Measurements from ENCODE around the gene SOX4.
"Not testable (repeated sequence)": the region's sequence is repeated elsewhere in the genome, so short reads cannot be mapped to it uniquely, and the experiment has no call there.

Gene SOX4

DNA sequence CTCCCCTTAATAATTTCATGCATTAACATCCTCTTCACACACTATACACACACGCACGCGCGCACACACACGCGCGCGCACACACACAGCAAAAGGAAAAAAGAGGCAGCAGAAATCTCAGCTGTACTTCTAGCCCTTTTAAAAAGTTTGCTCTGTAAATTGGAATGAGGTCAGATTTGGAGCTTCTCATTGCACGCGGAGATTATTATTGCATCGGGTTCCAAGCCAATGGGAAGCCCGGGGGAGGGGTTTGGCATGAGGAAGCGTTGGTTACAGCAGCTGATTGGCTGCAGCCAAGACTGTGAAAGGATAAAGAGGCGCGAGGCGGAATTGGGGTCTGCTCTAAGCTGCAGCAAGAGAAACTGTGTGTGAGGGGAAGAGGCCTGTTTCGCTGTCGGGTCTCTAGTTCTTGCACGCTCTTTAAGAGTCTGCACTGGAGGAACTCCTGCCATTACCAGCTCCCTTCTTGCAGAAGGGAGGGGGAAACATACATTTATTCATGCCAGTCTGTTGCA, at the start of gene SOX4:
Gene SOX4, plus strand, starts transcription at position 340 of the 515 bp plus-strand sequence. CDS start 784 bp downstream, outside the sequence.
- DNase-seq: peak; percentile 97

DNA sequence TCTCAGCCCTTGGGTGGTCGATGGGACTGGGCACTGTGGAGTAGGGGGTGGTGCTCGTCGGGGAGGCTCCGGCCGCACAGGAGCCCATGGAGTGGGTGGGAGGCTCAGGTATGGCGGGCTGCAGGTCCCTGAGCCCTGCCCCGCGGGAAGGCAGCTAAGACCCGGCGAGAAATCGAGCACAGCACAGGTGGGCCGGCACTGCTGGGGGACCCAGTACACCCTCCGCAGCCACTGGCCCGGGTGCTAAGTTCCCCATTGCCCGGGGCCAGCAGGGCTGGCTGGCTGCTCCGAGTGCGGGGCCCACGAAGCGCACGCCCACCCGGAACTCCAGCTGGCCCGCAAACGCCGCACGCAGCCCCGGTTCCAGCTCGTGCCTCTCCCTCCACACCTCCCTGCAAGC, 41.3 kb upstream of the SOX4 start:
- not testable (repeated sequence) for DNase-seq

DNA sequence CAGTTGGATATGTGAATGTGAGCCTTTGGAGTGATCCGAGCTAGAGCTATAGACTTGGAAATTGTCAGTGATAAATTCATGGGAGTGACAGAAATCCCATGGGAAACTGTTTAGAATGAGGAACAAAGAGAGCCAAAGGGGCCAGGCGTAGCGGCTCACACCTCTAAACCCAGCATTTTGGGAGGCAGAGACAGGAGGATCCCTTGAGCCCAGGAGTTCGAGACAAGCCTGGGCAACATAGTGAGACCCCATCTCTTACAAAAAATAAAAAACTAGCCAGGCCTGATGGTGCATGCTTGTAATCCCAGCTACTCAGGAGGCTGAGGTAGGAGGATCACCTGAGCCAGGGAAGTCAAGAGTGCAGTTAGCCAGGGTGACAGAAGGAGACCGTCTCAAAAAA, 39.3 kb upstream of the SOX4 start:
- DNase-seq: no peak

DNA sequence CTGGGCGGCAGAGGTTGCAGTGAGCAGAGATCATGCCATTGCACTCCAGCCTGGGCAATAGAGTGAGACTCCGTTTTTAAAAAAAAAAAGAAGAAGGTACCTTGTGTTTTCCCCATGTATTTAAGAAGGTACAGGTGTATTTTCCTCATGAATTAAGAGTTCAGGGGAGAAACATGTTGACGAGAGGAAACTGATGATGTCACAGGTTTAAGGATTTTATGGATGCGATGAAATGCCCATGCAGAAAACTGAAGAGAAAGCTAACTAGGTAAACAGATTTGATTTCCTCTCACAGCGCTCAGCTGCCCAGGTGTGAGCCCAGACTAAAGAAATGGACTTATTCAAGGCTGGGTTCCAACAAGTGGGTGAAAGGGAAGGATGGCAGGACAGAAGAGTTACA, 38.4 kb upstream of the SOX4 start:
- no peak for DNase-seq

DNA sequence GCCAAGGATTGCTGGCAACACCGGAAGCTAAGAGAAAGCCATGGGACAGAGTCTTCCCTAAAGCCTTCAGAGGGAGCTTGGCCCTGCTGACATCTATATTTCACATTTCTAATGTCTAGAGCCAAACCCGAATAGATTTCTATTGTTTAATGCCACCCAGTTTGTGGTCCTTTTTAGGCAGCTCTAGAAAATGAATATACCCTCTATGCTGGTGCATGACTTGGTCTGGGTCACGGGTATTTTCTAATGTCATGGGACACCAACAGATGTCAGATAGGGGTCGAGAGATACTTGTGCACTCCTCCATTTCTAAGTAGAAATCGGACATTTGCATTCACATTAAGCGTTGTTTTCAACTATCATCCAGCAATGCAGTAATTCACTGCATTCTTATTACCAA, 37.0 kb upstream of the SOX4 start:
- DNase-seq: no peak

DNA sequence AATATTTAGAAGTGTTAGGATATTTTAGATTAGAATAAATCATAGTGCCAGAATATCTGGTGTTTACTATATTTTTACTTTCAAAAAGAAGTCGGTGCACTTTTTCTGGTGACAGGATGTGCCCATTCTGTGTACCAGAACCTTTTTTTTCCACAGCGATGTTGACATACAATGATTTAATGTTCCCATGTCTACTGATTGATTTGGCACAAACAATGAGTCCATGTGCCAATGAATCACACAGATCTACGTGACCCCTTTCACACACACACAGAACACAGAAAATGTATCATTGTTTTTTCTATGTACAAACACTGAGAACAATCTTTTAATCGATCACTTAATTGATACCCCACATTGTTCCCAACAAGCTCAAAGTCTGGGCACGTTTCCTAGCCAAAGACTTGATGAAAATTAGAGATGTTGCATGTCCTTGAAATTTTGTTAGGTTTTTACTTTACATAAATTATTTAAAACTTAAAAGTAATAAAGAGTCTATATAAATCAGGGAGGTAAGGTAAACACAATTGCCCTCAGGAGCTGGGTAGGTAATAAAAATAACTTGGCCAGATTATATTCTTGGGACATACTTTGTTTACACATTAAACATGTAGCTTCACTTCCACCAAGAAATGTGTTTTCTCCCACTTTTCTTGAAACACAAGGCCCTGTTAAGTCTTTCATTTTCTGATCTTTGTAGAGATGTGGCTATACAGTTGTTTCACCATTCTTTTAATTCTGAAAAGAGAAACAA, 36.4 kb upstream of the SOX4 start:
- no peak for DNase-seq

DNA sequence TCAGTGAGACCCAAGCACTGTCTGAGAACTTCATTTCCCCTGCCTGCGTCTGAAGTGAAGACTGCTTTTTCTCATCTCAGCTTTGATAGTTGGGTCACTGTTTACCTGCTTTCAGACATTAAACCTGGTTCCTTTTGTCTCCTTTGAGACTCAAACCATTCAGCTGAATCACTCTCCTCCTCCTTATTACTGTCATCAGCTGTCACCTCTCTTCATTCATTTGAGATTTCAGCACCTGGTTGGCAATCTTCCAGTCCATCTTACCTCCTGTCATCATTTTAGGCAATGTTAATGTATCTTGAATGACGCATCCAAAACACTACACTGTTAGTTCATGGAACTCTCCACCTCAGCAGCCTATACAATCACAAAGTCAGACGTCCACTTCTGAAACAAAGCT, 34.3 kb upstream of the SOX4 start:
- DNase-seq: no peak

DNA sequence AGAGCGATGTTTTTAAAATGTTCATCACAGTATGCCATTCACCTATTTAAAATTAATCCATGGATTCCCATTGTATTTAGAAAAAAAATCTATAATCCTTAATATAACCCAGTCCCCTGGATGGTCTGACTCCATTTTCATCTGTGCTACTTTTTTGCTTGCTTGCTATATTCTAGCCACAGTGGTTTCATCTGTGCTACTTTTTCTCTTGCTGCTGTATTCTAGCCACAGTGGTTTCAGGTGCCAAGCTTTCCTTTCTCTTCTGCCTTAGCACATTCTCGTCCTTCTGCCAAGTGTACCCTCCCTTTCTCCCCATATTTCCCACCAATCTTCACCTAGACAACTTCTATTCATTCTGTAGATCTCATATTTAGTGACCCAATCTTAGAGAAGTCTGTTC, 33.3 kb upstream of the SOX4 start:
- no peak for DNase-seq

DNA sequence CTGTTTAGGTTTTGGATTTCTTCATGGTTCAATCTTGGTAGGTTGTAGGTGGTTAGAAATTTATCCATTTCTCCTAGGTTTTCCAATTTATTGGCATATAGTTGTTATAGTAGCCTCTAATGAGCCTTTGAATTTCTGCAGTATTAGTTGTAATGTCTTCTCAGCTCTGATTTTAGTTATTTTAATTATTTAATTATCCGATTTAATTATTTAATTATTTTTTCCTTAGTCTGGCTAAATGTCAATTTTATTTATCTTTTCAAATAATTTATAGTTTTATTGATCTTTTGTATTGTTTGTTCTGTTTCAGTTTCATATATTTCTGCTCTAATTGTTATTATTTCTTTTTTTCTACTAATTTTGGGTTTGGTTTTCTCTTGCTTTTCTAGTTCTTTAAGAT, 28.1 kb upstream of the SOX4 start:
- DNase-seq: no peak

DNA sequence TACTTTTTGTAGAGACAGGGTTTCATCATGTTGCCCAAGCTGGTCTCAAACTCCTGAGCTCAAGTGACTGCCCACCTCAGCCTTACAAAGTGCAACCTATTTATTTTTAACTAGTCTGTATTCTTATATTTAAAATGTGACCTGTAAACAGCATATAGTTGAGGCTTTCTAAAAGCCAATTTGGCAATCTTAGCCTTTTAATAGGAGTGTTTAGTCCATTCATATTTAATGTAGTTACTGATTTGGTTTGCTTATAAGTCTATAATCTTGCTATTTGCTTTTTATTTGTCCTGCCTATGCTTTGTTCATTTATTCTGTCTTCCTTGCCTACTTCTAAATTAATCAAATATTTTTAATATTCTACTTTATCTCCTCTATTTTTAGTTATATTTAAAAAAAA, 15.0 kb upstream of the SOX4 start:
- no peak for DNase-seq

DNA sequence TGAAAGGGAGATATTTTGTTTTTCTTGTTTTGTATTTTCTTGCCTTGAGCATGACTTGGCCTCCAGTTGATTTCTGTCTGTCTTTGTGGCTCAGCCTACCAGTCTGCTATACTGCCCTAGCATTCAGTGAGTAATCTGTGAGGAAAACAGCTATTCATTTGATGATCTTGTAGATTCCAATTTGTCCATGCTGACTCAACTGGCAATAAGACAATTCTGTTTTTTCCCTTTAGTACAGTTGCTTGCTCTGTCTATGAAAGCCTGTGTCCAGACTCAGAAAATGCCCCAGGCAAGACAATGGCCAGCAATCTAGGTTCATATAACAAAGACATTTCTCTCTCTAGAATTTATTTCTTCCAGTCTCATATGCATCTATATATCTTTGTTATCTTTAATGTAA, 10.9 kb upstream of the SOX4 start:
- no peak for DNase-seq

DNA sequence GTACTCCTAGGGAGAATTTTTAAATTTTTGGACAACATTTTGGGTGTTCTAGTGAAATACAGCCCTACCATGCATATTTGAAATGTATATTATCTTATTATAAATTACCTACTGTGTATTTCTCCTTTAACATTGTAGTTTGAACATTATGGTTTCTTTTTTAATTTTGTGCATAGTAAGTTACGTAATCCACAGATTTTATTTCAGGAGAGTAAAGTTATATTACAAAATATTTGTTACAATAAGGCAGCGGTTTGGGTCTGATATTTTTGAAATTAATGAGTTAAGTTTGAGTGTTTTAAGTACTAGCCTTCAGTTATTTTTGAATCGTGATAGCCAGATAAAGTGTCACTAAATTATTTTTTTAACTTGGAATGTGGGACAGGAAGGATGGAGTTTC, 7.3 kb upstream of the SOX4 start:
- no peak for DNase-seq

DNA sequence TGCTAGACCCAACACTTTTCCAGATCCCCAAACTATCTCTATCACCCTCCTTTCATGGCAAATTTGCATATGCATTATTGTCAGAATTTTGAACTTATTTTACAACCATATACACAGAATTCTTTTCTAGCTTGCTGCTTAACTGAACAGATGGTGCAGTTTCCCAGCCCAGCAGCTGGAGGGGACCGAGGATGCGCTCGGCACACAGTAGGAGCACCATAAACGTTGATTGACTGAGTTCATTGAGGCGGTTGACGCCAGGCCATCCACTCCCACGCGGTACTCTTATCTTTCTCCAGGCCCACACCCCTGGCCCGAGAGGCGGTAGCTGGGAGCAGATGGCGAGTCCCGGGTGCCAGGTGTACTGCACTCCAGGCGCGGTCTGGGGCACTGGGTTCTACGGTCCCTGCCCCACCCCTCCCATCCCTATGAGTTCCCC, 6.8 kb upstream of the SOX4 start:
- DNase-seq: no peak

DNA sequence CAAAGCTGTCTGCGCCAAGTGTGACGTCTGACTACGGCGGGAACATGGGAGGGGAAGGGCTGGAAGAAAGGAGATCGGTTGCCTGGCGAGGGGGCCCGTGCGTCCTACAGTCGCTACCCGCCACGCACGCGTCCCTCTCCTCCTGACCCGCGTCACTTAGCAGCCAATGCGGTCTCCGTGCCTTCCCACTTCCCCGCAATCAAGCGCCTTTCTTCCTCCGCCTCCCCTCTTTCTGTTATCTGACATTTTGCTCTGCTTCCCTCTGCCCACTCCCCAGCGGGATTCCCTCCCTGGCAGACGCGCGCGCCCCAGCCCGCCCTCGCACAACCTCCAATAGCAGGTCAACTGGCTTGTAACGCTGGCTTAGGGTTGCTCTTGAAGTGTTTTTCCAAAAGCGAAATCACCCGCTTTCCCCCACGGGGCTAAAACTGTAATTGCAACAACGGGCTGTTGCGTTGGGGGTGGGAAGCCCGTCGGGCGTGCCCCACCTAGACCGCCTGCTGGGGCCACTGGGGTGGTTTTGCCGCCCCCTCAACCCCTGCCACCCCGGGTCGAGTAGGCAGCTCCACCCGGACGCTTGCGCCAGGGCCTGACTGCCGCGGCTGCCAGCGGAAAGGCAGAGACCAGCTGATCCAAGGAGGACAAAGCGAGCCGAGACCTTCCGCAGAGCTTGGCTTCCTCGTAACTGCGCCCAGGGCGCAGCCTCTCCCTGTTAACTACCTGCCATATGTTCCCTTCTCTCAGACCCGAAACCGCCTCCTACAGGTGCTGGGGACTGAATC, 6.2 kb upstream of the SOX4 start:
- peak; percentile 85 for DNase-seq

DNA sequence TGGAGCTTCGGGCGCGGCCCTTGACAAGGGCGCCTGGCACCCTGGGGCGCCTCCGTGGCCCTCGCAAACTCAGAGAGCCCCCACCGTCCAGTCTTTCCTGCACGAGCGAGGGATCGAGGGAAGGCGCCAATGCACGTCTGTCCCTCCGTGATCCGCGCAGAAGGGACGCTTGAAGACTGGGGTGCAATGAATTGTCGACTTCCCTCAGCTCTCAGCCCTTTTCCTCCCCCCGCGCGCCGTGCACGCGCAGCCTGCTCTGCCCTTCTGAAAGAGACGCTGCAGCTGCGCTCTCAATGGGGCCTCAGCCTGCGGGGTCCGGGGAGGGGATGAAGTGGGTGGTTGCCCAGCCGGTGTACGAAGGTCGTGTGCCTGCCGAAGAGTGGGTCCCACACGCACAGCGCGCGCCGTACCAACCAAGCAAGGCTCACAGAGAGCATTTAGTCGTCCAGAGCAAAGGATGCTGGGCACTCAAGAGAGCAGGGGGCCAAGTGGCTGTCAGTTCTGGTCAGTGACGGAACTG, 5.5 kb upstream of the SOX4 start:
- peak; percentile 86 for DNase-seq

DNA sequence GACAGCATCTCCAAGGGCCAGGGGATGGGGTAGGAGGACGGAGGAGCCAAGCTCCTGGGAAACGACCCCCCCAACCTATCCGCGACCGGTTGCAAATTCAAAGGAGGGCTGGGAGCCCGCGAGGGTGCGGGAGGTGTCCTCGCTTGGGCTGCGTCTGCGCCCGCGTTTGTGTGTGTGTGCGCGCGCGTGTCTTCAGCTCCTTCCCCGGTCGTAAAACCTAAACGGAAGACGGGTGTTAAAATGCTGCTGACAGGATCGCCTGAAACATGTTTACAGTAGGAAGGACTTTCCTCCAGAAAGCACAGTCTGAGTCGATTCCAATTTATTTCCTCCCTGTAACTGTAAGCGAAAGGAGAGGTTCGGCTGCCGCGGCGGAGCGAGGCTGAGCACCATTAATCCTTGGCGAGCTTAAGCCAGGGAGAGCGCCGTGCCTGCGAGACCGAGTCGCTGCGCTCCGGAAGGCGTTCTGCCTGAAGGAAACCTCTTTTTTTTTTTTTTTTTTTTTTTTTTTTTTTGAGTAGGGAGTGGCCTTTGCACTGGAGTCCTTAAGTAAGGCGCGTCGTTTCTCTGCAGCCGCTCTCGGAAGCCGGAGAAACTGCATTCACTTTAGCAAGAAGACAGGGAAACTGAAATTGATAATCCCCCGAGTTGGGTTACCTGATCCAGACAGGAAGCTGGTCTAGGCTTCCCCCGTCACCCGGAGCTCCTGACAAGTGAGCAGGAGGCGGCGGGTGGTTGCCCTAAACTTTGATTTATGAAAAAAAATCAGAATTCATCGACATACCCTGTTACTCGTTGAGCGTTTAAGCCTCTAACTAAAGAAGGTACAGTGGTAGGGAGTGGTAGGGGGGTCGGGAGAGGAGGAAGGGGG, 4.8 kb upstream of the SOX4 start:
- peak; percentile 87 for DNase-seq

DNA sequence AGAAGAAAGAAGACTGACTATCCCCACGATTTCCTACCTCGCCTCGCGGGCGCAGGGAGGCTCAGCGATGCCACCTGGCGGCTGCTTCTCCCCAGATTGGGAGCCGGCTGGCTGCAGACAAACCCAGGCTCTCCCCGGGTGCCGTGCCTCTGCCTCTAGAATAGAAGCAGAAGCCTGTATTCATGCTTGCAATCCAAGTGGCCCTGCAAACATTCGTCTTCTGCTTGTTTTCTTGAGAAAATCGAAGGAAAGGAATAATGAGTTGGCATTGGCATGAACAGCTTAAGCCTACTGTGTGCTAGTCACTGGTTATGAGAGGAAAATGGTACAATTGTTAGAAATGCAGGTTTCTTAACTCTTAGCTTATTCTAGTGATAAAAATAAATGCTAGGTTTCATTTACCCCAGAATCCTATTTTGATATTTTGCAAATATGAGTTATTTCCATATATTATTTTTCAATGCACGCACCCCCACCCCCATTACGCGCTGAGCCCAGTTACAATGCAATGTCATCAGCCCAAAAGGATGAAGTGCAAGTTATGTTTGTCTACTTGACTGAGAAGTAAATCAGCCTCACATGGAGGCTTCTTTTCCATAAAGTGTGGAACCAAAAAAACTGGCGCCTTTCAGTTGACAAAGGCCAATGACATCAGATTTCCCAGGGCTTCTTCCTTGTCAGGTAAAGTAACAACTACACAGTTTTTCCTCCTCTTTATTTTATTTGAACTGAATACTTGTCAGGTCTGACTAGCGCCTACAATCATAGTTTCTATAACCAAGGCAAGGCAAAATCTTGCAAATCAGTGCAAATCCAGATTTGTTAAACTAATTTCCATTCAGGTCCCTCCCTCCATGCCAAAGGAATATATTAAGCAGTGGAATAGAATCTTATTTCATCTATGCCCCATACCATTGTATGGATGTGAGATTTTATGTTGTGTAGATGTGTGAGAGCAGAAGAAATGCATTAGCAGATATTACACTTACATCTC, 3.9 kb upstream of the SOX4 start:
- DNase-seq: peak; percentile 87

DNA sequence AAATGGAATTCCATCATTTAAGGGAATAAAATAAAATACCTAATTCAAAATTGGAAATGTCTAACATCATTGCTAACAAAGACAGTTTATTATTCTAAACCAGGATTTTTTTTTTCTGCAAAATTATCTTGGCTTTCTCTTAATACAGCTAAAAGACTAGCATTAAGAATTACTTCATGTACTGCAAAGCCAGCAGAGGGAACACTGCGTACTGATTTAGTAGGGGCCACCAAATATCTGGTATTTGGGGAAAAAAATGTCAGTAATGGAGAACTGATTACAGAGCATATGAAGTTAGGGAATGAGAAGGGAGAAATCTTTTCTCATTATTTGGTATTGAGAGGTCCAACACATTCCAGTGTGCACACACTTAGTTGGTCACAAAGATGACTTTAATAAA, 3.2 kb upstream of the SOX4 start:
- no peak for DNase-seq

DNA sequence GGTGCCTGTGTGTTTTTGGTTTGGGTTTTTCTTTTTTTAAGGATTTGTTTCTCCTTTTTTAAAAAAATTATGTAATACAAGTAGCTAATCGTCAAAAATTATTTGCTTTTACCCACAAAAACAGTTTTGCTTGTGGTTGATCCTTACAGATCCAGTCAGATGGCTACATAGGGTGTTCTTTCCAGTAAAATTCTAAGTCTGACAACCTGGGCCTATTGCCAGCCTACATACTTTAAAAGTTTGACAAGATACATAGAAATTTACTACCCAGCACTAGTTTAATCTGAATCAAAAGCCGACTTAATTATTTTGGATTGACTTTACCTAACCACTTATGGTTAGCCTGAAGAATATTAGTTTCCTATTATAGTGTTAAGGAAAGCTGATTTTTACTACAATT, 2.1 kb upstream of the SOX4 start:
- DNase-seq: no peak

DNA sequence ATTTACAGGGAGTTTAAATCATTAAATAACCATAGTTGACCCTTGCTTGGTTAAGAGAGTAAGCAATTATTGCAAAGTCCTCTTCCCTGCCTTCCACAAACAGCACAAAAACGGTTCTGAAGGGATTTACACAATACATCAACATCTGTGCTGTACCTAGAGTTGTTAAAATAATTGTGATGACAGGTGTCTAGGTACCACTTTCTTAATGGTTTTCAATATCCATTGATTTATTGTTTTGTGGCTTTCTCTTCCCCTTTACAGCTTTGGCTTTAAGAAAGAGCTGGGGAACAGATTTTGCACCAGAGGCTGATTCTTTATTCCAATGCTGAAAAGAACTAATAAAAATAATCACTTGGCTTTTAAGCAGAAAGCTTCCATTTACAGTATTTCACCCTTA, 598 bp upstream of the SOX4 start:
- DNase-seq: peak; percentile 19

DNA sequence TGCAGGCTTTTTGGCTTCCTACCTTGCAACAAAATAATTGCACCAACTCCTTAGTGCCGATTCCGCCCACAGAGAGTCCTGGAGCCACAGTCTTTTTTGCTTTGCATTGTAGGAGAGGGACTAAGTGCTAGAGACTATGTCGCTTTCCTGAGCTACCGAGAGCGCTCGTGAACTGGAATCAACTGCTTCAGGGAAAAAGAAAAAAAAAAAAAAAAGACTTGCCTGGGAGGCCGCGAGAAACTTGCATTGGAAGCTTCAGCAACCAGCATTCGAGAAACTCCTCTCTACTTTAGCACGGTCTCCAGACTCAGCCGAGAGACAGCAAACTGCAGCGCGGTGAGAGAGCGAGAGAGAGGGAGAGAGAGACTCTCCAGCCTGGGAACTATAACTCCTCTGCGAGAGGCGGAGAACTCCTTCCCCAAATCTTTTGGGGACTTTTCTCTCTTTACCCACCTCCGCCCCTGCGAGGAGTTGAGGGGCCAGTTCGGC, 420 bp downstream of the SOX4 start:
- DNase-seq: peak; percentile 61

All from NCI-H1092 treated with DMSO at 0.1 percent for 48 hours (cell line).